ENCODE results near the gene DNAJC9.

DNAJC9 gene

DNA sequence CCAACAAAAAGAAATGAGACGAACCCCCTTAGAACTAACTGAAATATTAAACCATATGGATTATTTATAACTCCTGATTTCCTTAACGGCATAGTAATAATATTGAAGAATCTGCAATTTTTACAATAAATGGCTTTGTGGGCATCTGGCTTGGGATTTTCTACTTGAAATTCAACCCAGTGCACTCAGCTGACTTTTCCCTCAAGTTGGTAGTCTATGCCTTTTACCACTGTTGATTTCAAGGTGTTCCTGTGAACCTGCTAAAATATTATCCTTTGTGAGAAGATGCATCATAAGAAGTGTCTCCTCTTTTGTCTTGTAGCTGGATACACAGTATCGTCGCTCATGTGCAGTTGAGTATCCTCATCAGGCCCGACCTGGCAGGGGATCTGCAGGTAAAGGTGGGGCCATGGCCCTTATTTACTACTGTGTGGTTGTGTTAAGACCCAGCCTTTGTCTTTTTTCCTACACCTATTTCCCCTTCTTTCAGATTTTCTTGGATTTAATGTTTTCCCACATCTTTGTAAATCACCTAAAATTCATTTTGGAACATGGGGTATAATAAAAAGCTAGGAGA, 8.0 kb downstream of the DNAJC9 start:
- DNase-seq, result no peak

DNA sequence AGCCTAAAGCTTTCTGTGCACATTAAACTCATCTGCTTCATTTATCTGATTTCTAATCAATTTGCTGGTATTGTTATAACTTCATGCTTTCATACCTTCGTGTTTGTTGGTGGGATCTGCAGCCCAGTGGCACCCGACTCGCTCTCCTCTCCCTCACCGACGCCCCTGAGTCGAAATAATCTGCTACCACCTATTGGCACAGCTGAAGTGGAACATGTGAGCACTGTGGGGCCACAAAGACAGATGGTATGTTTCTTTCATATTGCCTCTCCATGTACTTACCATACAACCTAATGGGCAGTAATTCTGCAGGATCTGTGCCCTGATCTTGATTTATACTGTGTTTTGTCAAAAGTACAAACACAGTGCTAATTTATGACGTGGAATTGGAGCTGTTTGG, 12.4 kb downstream of the DNAJC9 start:
- DNase-seq, result no peak

DNA sequence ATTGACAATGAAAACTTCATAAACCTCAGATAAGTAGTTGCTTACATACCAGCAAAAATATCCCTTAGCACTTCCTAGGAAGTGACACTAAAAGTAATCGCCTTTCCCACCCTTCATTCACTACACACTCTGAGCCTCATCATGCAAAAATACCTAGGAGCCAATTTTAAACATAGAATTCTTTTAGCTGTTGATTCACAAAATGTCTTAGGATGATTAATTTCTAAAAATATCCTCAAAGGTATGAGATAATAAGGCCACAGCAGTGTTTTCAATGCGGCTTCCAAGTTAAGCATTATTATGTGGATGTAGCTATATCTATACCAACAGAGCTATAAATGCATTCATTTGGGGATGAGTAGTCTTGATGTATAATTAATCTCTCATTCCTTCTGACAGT, 13.2 kb downstream of the DNAJC9 start:
- no peak for DNase-seq

DNA sequence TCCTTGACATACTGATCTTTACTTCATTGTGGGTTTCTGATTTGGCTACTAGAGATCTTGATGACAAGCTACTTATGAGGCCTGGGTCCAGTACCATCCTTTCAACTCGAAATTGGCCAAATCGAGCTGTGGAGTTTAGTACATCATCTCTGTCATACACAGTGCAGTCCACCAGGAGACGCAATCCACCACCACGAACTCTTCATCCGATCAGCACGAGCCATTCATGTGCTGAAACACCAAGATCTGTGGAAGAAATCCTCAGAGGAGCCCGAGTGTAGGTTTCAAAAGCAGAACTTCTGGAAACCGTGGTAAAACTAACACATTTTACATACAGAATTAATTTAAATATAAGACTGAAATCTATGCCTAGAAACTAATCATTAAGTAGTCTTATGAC, 14.2 kb downstream of the DNAJC9 start:
- DNase-seq, result no peak

DNA sequence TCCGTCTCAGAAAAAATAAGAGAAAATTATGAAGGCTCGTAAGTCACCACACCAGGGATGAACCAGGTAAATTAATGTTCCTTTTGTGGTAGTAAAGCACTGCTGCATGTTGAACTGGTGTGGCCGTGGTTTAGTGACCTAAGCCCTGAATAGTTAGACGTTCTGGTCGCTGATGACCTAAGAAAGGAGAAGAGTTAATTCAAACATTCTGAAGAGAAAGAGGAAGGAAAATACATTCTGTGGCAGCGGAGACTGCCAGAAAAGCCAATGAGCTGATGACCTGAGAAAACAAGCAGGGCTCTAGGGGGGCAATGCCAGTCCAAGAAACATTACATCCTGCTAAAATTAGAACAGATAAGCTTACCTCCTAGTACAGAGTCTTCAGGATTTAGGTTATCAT, 17.5 kb downstream of the DNAJC9 start:
- no peak for DNase-seq

DNA sequence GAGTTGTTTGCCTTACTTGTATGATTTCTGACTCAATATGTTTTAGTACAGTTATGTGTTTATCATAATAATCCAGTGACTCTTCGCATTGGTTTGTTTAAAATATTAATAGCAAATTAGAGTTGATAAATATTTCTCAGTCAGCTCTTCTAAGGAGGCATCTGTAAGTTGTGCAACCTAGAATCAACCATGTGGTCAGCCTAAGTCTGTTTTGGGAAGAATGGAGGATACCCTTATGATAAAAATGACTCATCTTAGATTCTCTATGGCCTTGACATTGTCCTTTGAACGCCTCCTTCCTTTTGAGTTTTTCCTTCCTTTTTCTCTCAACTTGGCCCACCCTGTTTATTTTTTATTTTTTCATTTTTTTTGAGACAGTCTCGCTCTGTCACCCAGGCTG, 18.8 kb downstream of the DNAJC9 start:
- DNase-seq, result no peak

DNA sequence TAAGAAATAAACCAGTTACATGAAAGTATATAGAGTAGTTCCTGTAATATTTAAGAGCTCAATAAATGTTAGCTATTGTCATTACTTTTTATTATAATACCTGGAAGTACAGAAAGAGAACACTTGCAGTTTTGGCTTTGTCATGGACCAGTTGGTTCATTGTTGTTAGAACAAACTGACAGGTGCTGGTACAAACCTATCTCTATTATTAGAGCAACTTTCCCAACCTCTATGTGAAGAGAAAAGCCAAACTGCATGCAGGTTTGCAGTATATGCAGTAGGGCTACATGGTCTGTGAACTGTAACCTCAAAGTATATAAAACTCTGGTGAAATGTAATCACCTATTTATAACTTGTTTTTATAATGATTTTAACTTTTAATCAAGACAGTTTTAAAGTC, 20.4 kb downstream of the DNAJC9 start:
- DNase-seq, result no peak

DNA sequence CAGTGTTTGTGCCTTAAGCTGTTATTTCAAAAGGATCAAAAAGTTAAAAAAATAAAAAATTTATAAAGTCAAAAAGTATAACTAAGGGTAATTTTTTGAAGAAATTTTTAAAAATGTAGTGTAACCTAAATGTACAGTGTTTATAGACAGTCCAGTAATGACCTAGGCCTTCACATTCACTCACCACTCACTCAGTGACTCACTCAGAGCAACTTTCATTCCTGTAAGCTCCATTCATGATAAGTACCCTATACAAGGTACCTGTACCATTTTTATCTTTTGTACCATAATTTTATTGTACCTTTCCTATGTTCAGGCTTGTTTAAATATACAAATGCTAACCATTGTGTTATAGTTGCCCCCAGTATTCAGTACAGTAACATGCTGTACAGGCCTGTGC, 21.5 kb downstream of the DNAJC9 start:
- DNase-seq, result no peak

DNA sequence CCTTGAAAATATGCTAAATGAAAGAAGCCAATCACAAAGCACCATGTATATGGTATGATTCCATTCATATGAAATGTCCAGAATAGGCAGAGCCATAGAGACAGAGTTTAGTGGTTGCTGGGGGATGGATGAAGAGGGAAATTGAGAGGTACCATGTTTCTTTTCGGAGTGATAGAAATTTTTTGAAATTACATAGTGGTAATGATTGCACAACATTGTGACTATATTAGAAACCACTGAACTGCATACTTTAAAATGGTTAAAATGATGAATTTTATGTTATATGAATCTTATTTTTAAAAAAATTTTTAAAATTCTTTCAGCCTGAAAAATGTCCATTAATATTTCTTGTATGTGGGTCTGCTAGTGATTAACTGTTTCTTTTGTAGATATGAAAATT, 26.1 kb downstream of the DNAJC9 start:
- no peak for DNase-seq

DNA sequence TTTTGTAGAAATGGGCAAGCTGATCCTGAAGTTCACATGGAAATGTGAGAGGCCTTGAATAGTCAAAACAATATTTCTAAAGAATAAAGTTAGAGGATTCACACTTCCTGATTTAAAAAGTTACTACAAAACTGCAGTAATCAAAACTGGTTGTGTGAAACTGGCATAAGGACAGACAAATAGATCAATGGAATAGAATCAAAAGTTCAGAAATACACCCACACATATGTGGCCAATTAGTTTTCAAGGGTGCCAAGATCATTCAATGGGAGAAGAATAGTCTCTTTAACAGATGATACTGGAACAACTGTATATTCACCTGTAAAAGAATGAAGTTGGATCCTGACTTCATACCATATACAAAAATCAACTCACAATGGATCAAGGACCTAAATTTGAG, 27.7 kb downstream of the DNAJC9 start:
- DNase-seq, result no peak

DNA sequence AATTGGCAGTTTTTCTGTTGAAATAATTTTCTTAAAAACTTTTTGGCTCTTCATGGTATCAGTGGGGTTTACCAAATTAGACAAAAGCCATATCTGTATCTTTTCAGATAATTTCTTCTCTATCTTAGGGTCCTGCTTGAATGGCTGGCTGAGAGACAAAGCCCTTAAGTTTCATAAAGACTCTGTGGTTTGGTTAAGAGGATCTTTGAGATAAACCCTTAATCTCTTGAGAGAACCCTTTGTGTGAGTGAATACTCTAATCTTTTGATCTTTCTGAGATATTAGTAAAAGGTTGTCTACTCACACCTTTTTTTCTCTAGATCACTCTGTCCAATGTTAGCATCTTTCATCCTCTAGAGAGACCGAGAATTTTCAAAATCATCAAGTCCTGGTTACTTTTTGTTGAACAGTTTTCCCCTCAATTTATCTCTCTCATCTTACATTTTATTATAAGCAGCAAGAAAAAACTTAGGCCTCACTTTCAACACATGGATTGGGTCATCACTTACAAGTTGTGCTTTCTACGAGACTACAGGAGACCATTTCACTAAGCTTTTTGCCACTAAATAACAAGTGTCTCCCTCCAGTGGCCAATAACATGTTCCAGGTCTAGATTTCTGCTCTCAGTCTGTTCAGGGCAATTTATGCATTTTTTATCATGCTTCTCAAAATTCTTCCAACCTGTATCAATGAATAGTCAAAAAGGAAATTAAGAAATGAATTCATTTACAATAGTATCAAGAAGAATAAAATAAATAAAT, 28.4 kb downstream of the DNAJC9 start:
- DNase-seq, result no peak

DNA sequence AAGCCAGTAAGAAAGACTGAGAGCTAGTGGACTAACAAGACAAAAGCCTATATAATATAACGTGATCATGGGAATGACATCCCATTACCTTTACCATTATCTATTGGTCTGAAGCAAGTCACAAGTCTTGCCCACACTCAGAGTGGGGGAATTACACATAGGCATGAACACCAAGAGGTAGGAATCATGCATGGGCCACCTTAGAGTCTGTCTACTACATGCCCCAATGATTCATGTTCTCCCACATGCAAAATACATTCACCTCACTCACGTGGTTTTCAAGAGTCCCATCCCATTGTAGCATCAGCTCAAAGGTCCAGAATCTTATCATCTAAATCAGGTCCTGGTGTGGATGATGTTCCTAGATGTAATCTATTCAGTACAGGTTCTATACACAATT, 29.4 kb downstream of the DNAJC9 start:
- DNase-seq, result no peak

DNA sequence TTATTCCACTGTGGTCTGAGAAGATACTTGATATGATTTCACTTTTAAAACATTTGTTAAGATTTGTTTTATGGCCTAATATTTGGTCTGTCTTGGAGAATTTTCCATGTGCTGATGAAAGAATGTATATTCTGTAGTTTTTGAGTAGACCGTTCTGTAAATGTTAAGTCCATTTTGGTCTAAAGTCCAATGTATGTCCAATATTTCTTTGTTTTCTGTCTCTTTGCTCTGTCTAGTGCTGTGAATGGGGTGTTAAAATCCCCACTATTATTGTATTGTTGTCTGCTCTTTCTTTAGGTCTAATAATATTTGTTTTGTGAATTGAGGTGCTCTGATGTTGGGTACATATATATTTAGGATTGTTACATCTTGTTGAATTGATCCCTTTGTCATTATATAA, 31.3 kb downstream of the DNAJC9 start:
- DNase-seq, result no peak

DNA sequence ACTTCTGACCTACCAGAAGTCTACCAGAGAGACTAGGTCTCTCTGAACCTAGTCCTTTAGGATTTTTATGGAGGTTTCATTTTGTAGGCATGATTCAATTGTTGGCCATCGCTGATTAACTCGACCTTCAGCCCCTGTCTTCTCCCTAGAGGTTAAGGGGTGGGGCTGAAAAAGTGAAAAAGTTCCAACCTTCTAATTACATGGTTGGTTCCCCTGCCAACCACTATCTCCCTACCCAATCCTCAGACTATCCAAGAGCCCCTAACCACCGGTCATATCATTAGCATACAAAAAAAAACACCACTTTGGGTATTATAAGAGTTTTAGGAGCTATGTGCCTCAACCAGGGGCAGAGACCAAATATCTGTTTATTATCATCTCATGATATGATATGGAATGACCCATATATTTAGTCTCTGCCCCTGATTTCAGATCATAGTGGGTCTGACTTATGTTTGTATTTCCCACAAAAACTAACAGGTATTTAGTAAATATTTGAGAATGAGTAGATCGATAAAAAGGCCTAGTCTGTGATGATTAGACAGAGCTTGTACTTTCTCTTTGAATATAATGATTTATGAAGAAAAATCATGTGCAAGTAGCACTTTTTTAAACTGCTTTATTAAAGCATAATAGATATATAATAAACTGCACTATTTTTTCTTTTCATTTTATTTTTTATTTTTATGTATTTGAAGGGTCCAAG, 35.8 kb downstream of the DNAJC9 start:
- DNase-seq, result no peak

DNA sequence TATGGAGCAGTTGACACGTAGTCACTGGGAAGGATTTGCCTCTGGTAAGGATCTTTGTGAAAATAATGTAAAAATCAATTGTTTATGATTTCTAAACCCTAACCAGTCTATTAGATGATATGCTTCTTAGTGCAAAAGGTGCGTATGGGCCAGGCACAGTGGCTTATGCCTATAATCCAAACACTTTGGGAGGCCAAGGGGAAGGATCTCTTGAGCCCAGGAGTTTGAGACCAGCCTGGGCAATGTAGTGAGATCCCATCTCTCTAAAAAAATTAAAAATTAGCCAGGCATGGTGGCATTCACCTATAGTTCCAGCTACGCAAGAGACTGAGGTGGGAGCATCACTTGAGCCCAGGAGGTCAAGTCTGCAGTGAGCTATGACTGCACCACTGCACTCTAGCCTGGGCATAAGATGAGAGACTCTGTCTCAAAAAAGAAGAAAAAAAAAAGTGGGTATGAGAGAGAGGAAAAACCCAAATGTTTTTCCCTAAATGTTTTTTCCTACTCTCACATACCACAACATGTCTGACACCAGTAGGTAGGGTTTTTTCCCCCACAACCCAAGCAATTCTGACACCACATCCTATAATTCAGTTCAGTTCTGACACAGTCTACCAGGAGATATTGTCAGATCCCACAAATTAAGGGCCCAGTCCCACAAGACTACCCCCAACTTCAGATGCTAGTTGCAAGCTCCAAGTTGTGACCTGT, 36.5 kb downstream of the DNAJC9 start:
- DNase-seq, result no peak

DNA sequence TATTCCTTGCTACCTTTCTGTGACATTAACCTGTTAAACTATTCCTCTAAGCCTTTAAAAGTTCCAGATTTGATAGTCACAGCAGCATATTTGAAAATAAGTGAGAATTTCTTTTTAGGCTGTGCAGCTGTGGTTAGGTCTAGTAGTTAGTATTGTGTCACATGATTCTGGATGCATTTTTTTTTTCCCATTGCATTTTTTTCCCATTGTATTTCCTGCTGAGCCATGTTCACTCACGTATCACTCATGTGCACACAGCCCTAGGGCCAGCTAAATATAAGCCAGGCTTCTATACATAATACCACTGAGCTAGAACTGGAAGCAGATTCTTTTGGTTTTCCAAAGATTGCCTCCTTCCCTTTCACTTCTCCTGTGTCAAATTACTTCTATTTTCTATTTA, 37.4 kb downstream of the DNAJC9 start:
- no peak for DNase-seq

DNA sequence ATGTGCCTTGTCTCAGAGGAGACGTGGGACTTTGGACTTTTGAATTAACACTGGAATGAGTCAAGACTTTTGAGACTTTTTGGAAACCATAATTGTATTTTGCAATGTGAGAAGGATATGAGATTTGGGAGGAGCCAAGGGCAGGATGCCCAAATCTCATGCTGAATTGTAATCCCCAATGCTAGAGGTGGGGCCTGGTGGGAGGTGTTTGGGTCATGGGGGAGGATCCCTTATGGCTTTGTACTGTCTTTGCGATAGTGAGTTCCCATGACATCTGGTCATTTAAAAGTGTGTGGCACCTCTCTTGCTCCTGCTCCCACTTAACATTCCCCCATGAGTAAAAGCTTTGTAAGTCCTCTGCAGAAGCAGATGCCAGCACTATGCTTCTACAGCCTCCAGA, 39.2 kb downstream of the DNAJC9 start:
- no peak for DNase-seq

DNA sequence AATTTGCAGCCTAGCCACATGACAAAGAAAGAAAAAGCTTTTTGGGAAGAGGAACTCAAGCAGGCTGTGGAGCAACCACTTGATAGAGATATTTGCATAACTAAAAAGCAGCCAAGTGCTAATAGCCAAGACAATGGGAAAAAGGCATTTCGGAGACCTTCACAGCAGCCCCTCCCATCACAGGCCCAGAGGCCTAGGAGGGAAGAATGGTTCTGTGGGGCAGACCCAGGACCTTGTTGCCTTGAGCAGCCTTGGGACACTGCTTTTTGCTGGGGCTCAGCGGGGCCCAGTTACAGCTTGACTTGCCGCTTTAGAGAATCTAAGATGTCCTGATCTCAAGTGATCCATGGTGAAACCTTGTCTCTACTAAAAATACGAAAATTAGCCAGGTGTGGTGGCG, 40.7 kb downstream of the DNAJC9 start:
- no peak for DNase-seq

DNA sequence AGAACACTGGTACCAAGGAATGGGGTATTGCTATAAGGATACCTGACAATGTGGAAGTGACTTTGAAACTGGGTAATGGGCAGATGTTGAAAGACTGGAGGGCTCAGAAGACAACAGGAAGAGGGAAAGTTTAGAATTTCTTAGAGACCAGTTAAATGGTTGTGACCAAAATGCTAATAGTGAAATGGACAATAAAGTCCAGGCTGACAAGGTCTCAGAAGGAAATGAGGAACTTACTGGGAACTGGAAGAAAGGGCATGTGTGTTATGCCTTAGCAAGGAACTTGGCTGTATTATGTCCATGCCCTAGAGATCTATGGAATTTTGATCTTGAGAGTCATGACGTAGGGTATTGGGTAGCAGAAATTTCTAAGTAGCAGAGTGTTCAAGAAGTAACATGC, 41.2 kb downstream of the DNAJC9 start:
- no peak for DNase-seq

DNA sequence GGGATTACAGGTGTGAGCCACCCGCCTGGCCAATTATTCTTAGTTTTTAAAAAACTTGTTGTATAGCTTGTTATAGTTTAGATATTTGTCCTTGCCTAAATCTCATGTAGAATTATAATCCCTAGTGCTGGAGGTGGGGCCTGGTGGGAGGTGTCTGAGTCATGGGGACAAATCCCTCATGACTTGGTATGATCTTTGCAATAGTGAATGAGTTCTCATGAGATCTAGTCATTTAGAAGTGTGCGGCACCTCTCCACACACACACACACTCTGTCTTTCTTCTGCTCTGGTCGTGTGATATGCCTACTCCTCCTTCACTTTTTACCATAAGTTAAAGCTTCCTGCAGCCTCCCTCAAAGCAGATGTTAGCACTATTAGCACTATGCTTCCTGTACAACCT, 42.0 kb downstream of the DNAJC9 start:
- no peak for DNase-seq

Data from activated T-cell treated with anti-CD3 and anti-CD28 coated beads, Interleukin-2, amount 50 U/mL, for 48 hours (primary cell).